GM12878 (cell line): ENCODE measurements around the gene EXOC3L4. TPM values are rescaled to one million over a fixed set of nuclear protein-coding genes. Genes with fewer than 3 reads are reported as not detected.

Experiments
- ATAC-seq: fragments of 200-7000 bp; cut with Tn5 transposase; 3 replicates; pipeline ENCODE4 v1.9.1; 2020; ENCODE audit warnings: mild to moderate bottlenecking, moderate library complexity
- BruUV-seq: library from RNA; stranded (reverse); fragments of 400-500 nt; replicated peaks from 2 replicates; lab custom pipeline; 2021; lab: Mats Ljungman, UMichigan
- CTCF ChIA-PET: fragments of 300-600 bp; sonication (Branson Sonifier 250); formaldehyde crosslinking; extraction: SDS; loops from one replicate; lab custom pipeline; 2021; ENCODE audit warnings: inconsistent platforms; lab: Yijun Ruan, JAX
- POLR2A ChIA-PET: fragments of 350-600 bp; formaldehyde crosslinking; extraction: SDS; loops from one replicate; lab custom pipeline; 2021; ENCODE audit warnings: inconsistent platforms; lab: Charles Lee
- RAD21 ChIA-PET: fragments of 300-600 bp; sonication (Branson Sonifier 250); formaldehyde crosslinking; loops from one replicate; lab custom pipeline; 2023; ENCODE audit warnings: antibody characterized with exemption; ENCODE audit not compliant: unreplicated experiment; lab: Charles Lee
- SMC1A ChIA-PET: fragments of 300-600 bp; sonication (Branson Sonifier 250); formaldehyde crosslinking; loops from one replicate; lab custom pipeline; 2023; ENCODE audit not compliant: unreplicated experiment, uncharacterized antibody; lab: Charles Lee
- DNase-seq: peaks from one replicate; pipeline ENCODE4 v3.0.0-alpha.2; 2011; ENCODE audit warnings: low read depth, low spot score
- FAIRE-seq: peaks from 3 replicates; lab custom pipeline; 2011; peaks lifted over from hg19 to GRCh38; lab: Jason Lieb, UNC
- H2AFZ ChIP-seq: 2 replicates; pipeline ENCODE4 v1.6.0; 2011; ENCODE audit warnings: low read depth, low read length, control low read depth; ENCODE audit not compliant: control insufficient read depth
- H3K27ac ChIP-seq: 2 replicates; pipeline ENCODE4 v1.5.1; 2011; ENCODE audit warnings: control low read depth; ENCODE audit not compliant: control insufficient read depth, insufficient read depth
- H3K27me3 ChIP-seq, 2 experiments: replicated peaks in 1 of 2; 2 replicates each; pipeline versions ENCODE4 v1.6.0 to v1.6.1; 2011; ENCODE audit warnings: low read length in 1 of 2; ENCODE audit not compliant: control insufficient read depth in 2 of 2, insufficient read depth in 2 of 2
- H3K36me3 ChIP-seq, 2 experiments: 2 replicates each; pipeline ENCODE4 v1.5.1; 2011; ENCODE audit warnings: low read length in 1 of 2; ENCODE audit not compliant: control insufficient read depth in 2 of 2, insufficient read depth in 2 of 2
- H3K4me1 ChIP-seq: 2 replicates; pipeline ENCODE4 v1.6.1; 2011; ENCODE audit warnings: mild to moderate bottlenecking, low read length, moderate library complexity, mixed read lengths; ENCODE audit not compliant: control insufficient read depth, insufficient read depth
- H3K4me2 ChIP-seq: 2 replicates; pipeline ENCODE4 v1.6.0; 2011; ENCODE audit warnings: control low read depth; ENCODE audit not compliant: control insufficient read depth, insufficient read depth
- H3K4me3 ChIP-seq: fragments of 200-600 bp; sonication (generic); 2 replicates; pipeline ENCODE4 v1.5.1; 2016
- H3K79me2 ChIP-seq: 2 replicates; pipeline ENCODE4 v1.6.0; 2011; ENCODE audit warnings: low read length; ENCODE audit not compliant: control insufficient read depth, insufficient read depth
- H3K9ac ChIP-seq: 2 replicates; pipeline ENCODE4 v1.8.0; 2011; ENCODE audit warnings: low read length, control low read depth, mixed read lengths; ENCODE audit not compliant: control insufficient read depth, insufficient read depth
- H3K9me3 ChIP-seq: replicated peaks from 3 replicates; pipeline ENCODE4 v1.5.1; 2011; ENCODE audit warnings: mild to moderate bottlenecking, low read length; ENCODE audit not compliant: control insufficient read depth, insufficient read depth
- H4K20me1 ChIP-seq: 2 replicates; pipeline ENCODE4 v1.6.0; 2011; ENCODE audit not compliant: control insufficient read depth, insufficient read depth
- BRCA1 ChIP-seq: IDR thresholded peaks from 2 replicates; pipeline ENCODE4 v1.6.1; 2011; ENCODE audit warnings: low read depth, low read length, improper control_type of control experiment
- MEF2B ChIP-seq: fragments of 450-650 bp; IDR thresholded peaks from 2 replicates; pipeline ENCODE4 v1.6.1; 2018; ENCODE audit warnings: mild to moderate bottlenecking, moderate library complexity; ENCODE audit not compliant: partially characterized antibody, poor library complexity, severe bottlenecking
- MTA3 ChIP-seq: IDR thresholded peaks from 2 replicates; pipeline ENCODE4 v1.6.1; 2012; ENCODE audit warnings: low read length, inconsistent platforms, borderline replicate concordance
- WGBS: methylation state at CpG from one replicate; pipeline ENCODE4 v1.1.6; 2016; ENCODE audit warnings: low lambda C conversion rate; ENCODE audit not compliant: insufficient replicate concordance, insufficient coverage; ENCODE audit errors: missing lambda C conversion rate; 5-methylcytosine and 5-hydroxymethylcytosine counted together
- in situ Hi-C: fragments of 300-500 bp; cut with MboI; formaldehyde crosslinking; loops from 9 replicates; pipeline ENCODE4 v1.14.3; 2018; ENCODE audit warnings: mixed read lengths
- intact Hi-C: fragments of 100-400 bp; cut with micrococcal nuclease; formaldehyde crosslinking; loops from one replicate; pipeline ENCODE4 v1.14.2; 2022; ENCODE audit not compliant: unreplicated experiment
- polyA plus RNA-seq, 11 experiments: library from polyadenylated mRNA; depleted of rRNA in 4 of 11; unstranded in 6 of 11; stranded (reverse) in 5 of 11; fragments of >200 nt; fragmentation: Nextera tagmentation in 4 of 11; fragmentation: Illumina TruSeq in 1 of 11; extraction: Ambion mirVana in 4 of 11; extraction: Trizol in 1 of 11; gene quantifications; 1 replicate in 1 of 11; 2 replicates in 10 of 11; pipeline versions ENCODE4 v1.2.1 to v1.2.3, GENCODE V29; 2011 to 2016; ENCODE audit warnings: inconsistent platforms in 2 of 11, missing spikeins in 2 of 11, low read depth in 1 of 11
- total RNA-seq, 4 experiments: library from RNA; depleted of rRNA in 3 of 4; stranded (reverse); fragments of >200 nt in 3 of 4; fragmentation: Illumina TruSeq in 1 of 4; extraction: Trizol in 1 of 4; gene quantifications; 2 replicates each; pipeline versions ENCODE4 v1.2.1 to v1.2.3, GENCODE V29; 2013 to 2021
- TF ChIP-seq, protein P1 (sequence below): fragments of 450-650 bp; formaldehyde crosslinking; IDR thresholded peaks from 2 replicates; pipeline ENCODE4 v1.5.0; 2022; ENCODE audit warnings: mild to moderate bottlenecking, missing genetic modification characterization
- TF ChIP-seq, protein P2 (sequence below): fragments of 450-650 bp; IDR thresholded peaks from 2 replicates; pipeline ENCODE4 v1.6.1; 2017; ENCODE audit warnings: low read depth, mild to moderate bottlenecking, moderate library complexity

The EXOC3L4 gene
- total and polyA plus RNA-seq, 10 of the 15 experiments (the other 5 are each of a cell fraction or from before 2014, with no cell fraction given), result not detected

DNA sequence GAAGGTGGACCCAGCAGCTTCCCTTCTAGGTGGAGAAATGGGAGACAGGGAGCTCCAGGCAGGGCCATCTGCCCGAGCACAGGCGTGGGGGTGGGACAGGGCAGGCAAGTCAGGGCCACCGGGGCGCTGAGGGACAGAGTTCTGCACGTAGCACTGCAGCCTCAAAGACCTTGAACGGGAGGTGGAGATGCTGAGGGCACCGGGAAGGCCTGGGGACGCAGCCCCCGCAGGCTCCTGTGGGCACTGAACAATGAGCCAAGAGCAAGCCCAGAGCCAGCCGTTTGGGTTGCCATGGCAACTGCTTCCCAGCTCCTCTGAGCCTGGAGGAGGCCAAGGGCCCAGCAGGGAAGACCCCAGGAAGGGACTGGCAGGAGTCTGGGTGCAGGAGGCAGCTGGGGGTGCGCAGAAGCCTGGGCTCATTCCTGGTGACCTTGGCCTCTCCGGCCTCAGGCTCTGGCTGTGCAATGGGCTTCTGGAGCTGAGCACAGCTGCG, 7.1 kb upstream of the EXOC3L4 start (continued):
- TF ChIP-seq, protein P1, sequence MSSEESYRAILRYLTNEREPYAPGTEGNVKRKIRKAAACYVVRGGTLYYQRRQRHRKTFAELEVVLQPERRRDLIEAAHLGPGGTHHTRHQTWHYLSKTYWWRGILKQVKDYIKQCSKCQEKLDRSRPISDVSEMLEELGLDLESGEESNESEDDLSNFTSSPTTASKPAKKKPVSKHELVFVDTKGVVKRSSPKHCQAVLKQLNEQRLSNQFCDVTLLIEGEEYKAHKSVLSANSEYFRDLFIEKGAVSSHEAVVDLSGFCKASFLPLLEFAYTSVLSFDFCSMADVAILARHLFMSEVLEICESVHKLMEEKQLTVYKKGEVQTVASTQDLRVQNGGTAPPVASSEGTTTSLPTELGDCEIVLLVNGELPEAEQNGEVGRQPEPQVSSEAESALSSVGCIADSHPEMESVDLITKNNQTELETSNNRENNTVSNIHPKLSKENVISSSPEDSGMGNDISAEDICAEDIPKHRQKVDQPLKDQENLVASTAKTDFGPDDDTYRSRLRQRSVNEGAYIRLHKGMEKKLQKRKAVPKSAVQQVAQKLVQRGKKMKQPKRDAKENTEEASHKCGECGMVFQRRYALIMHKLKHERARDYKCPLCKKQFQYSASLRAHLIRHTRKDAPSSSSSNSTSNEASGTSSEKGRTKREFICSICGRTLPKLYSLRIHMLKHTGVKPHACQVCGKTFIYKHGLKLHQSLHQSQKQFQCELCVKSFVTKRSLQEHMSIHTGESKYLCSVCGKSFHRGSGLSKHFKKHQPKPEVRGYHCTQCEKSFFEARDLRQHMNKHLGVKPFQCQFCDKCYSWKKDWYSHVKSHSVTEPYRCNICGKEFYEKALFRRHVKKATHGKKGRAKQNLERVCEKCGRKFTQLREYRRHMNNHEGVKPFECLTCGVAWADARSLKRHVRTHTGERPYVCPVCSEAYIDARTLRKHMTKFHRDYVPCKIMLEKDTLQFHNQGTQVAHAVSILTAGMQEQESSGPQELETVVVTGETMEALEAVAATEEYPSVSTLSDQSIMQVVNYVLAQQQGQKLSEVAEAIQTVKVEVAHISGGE, result no peak

DNA sequence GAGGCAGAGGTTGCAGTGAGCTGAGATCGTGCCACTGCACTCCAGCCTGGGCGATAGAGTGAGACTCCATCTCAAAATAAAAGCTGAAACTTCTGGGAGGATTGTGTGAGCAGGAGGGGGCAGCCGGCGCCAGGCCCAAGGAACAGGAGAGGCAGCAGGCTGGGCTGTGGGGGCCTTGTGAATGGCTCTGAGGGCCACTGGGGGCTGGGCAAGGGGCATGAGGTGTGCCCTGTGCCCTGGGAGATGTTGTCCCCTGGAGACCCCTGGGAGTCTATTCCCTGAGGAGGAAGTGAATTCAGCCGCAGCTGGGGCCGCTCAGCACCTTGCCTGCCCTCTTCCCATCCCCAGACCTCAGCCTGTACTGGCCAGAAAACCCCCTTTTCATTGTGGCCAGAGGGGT, 5.6 kb upstream of the EXOC3L4 start:
- H3K79me2 ChIP-seq, result no peaks in the 10 kb centered on the region
- H3K9me3 ChIP-seq, result no peaks in the 10 kb centered on the region
- SMC1A ChIA-PET, result no interaction called here
- peaks cover 0 to 2% of the 10 kb centered on the region in 2 experiments; a peak in 2 of 4 replicates for H3K27me3 ChIP-seq
- H3K4me3 ChIP-seq, result no peak overlapping the region
- H4K20me1 ChIP-seq, result no peaks in the 10 kb centered on the region
- in situ Hi-C loops (no loop called here), intact Hi-C loops (no loop called here)
- 15% methylated on average over 4 of the region's 6 CpGs for WGBS
- TF ChIP-seq, protein P2, sequence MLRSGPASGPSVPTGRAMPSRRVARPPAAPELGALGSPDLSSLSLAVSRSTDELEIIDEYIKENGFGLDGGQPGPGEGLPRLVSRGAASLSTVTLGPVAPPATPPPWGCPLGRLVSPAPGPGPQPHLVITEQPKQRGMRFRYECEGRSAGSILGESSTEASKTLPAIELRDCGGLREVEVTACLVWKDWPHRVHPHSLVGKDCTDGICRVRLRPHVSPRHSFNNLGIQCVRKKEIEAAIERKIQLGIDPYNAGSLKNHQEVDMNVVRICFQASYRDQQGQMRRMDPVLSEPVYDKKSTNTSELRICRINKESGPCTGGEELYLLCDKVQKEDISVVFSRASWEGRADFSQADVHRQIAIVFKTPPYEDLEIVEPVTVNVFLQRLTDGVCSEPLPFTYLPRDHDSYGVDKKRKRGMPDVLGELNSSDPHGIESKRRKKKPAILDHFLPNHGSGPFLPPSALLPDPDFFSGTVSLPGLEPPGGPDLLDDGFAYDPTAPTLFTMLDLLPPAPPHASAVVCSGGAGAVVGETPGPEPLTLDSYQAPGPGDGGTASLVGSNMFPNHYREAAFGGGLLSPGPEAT, result no peak
- TF ChIP-seq MEF2B, result peak; percentile 49
- TF ChIP-seq BRCA1, result no peak
- no peak for TF ChIP-seq MTA3
- H3K36me3 ChIP-seq, result no peaks in the 10 kb centered on the region
- H3K4me2 ChIP-seq, result no peak overlapping the region
- H3K9ac ChIP-seq, result no peak overlapping the region
- POLR2A ChIA-PET, result no interaction called here
- RAD21 ChIA-PET, result no interaction called here
- BruUV-seq, result no TSS peak
- no peak overlapping the region for H2AFZ ChIP-seq
- no peak overlapping the region for H3K27ac ChIP-seq
- FAIRE-seq (no peak), DNase-seq (no peak), ATAC-seq (no peak)
- CTCF ChIA-PET, result interaction anchor here (2.8 kb wide), 1 partner anchor 16 kb away, joined by 12 read pairs; no protein-coding TSS in a partner anchor
- H3K4me1 ChIP-seq, result peaks cover 9% of the 10 kb centered on the region
